ENCODE results near the gene RNF212B.
A peak's percentile ranks its signal among the peaks of the same experiment; 100 is the strongest.
"Not testable (repeated sequence)": the region's sequence is repeated elsewhere in the genome, so short reads cannot be mapped to it uniquely, and the experiment has no call there.

RNF212B gene

DNA sequence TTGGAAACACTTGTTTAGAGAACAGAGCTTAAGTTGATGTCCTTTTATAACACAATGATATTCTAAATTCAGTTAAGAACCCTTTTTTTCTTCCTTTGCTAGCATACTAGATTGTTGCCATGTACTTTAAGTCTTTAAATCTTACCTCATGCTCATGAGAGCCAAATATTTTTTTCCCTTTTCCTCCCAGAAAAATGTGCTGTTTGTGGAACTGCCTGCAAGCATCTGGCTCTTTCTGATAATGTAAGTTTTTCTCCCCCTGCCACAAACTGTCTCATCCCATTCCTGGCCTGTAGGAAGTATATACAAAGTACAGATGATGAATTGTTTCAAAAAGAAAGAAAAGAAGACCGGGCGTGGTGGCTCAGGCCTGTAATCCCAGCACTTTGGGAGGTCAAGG, 5.3 kb downstream of the RNF212B start:
- no peak for DNase-seq (ENCODE audit: low read depth in 3 of 3)

GRCh38 chr14:23245282-23245681, 7.5 kb downstream of the RNF212B start:
- no peak for DNase-seq (ENCODE audit: low read depth in 3 of 3)

DNA sequence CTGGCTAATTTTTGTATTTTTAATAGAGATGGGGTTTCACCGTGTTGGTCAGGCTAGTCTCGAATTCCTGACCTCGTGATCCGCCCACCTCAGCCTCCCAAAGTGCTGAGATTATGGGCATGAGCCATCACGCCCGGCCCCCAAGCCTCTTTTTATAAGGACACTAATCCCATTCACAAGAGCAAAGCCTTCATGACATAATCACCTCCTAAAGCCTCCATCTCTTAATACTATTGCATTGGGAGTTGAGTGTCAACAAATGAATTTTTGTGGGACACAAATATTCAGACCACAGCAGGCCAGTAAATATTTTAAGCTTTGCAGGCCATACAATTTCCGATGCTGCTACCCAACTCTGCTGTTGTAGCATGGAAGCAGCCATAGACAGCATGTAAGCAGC, 10.9 kb downstream of the RNF212B start:
- no peak for DNase-seq (ENCODE audit: low read depth in 3 of 3)

DNA sequence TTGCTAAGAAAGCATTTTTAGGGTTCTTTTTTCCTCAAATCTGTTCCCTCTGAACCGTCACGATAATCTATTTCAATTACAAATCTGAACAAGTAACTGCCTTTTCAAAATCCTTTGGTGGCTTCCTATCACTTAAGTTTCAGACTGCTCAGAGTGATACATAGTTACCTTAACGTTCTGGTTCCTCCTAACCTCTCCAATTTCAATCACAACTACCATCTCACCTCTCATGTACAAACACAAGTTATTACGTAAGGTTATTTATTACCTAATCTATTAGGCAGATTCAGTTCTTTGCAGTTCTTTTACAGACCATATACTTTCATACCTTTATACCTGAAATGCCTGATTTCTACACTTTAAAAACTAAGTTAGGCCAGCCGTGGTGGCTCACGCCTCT, 12.1 kb downstream of the RNF212B start:
- DNase-seq (ENCODE audit: low read depth in 3 of 3), result no peak

- DNase-seq (ENCODE audit: low read depth in 3 of 3), result no peak
Observed at GRCh38 chr14:23252006-23252405, 14.3 kb downstream of the RNF212B start.

DNA sequence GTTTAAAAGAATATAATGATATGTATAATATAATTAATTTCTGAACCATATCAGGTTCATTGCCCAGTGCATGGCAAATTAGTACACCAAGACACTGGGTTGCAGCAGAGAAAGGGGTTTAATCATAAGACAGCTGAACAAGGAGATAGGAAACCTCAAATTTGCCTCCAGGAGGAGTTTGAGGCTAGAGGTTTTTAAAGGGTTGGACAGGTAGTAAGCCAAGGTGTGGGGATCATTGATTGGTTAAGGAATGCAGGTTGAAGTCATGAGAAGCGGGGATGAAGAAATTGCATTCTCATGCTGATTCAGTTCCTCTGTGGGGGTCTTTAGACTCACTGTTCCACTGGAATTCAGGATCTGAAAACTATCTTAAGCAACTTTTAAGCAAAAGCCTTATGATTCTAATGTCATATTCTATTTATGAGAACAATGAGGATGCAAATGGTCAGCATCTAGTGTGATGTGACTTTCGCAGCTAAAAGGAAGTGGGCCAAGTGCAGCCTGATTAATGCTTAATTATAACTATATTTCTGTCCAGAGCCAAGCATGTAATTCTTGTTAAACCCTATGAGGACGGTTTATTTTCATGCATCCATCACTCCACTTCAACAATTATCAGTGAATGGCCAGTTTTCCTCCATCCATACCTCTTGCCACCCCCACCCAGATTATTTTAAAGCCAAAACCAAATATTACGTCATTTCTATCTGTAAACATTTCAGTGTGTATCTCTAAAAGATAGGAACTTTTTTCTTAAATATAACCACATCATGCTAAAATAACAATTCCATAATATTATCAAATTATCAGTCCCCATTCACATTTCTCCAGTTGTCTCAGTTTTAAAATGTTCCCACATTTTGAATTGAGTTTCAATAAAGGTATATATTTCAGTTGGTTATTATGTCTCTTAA, 14.9 kb downstream of the RNF212B start:
- no peak for DNase-seq (ENCODE audit: low read depth in 3 of 3)

GRCh38 chr14:23258256-23258655, 20.5 kb downstream of the RNF212B start:
- no peak for DNase-seq (ENCODE audit: low read depth in 3 of 3)

- no peak for DNase-seq (ENCODE audit: low read depth in 3 of 3)
Observed at GRCh38 chr14:23259426-23259825, 21.7 kb downstream of the RNF212B start.

- not testable (repeated sequence) for DNase-seq (ENCODE audit: low read depth in 3 of 3)
Observed at GRCh38 chr14:23260849-23261248, 23.1 kb downstream of the RNF212B start.

DNA sequence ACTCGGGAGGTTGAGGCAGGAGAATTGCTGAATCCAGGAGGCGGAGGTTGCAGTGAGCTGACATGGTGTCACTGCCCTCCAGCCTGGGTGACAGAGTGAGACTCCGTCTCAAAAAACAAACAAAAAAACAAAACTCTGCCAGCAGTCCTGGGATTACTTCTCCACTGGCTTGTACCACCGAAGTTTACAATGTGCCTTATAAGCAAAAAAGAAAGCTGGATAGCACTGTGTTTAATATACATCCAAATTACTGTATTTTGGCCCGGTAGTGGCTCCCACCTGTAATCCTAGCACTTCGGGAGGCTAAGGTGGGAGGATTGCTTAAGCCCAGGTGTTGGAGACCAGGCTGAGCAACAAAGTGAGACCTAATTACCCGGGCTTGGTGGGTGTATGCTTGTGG, 31.5 kb downstream of the RNF212B start:
- no peak for DNase-seq (ENCODE audit: low read depth in 3 of 3)

GRCh38 chr14:23275412-23275811, 37.7 kb downstream of the RNF212B start:
- DNase-seq (ENCODE audit: low read depth in 3 of 3), result no peak

DNA sequence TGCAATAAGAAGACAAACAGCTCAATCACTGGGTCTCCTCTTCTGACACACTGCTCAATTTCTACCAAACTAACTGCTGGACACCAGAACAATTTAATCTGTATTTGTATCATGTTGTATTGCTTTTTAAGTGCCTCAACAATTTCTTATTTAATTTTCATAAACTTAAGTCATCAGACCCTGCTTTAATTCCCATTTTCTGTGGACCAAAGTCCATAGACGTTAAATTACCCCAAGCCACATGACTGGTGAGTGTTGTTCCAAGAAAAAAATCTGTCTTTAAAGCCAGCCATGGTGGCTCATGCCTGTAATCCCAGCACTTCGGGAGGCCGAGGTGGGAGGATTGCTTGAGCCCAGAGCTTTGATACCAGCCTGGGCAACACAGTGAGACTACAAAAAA, 39.5 kb downstream of the RNF212B start:
- no peak for DNase-seq (ENCODE audit: low read depth in 3 of 3)

GRCh38 chr14:23277928-23278327, 40.2 kb downstream of the RNF212B start:
- DNase-seq (ENCODE audit: low read depth in 3 of 3), result not testable (repeated sequence)

- DNase-seq (ENCODE audit: low read depth in 3 of 3), result no peak
Observed at GRCh38 chr14:23281247-23281646, 43.5 kb downstream of the RNF212B start.

DNA sequence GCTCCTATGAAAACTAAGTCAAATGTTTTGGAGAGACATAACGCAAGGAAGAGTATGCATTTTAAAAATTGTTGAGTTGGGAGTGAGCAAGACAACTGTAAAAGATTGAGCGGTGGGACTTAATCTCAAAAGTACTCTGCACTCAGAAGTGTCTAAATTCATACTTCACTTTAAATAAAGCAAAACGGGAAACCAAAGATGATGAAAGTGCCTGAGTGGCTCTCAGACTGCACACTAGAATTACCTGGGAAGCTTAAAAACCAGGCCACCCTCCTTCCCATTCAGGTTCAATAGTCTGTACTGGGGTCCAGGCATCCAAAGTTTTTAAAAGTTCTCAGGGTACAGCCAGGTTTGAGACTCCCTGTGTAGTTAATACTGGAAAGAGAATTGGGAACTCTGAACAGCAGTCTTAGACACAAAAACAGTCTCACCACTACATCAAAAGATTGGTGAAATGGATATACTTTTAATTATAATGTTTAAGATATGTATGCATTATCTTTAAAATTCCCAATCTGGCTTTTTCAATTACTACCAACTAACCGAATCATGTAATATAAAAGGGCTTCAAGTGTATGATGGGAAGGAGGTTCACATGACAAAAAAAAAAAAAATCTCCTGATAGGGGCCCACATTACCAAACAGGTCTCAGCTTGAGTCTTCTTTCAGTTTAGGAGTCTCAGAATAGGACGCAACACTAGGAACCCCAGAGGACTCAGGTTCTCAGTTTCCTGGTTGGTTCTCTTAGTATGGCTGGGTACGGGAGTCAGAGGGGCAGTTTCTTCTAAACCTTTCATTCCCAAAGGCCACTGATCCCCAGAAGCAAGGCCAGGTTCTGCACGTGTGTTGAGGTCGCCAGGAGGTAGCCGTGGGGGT, 47.2 kb downstream of the RNF212B start:
- no peak for DNase-seq (ENCODE audit: low read depth in 3 of 3)

DNA sequence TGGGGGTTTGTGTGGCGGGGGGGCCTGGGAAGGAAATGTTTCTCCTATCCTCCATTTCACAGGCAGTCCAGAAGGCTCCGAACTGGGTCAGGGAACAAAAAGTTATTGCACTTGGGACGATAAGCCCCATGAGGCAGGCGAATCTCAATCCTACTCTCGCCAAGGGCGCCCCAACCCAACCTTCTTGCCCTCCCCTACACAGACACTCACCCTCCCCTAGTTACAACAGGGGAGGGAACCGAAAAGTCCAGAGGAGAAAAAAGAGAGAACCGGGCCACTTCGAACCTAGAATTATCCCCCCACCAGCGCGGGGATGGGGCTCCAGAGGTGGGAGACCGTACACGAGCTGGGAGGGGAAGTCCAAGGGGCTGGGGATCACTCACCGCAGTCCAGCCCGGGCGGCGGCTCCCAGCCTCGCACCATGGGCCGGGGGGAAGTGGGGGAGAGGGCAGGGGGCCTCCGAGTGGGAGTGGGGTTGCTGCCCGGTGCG, 47.8 kb downstream of the RNF212B start:
- no peak for DNase-seq (ENCODE audit: low read depth in 3 of 3)

DNA sequence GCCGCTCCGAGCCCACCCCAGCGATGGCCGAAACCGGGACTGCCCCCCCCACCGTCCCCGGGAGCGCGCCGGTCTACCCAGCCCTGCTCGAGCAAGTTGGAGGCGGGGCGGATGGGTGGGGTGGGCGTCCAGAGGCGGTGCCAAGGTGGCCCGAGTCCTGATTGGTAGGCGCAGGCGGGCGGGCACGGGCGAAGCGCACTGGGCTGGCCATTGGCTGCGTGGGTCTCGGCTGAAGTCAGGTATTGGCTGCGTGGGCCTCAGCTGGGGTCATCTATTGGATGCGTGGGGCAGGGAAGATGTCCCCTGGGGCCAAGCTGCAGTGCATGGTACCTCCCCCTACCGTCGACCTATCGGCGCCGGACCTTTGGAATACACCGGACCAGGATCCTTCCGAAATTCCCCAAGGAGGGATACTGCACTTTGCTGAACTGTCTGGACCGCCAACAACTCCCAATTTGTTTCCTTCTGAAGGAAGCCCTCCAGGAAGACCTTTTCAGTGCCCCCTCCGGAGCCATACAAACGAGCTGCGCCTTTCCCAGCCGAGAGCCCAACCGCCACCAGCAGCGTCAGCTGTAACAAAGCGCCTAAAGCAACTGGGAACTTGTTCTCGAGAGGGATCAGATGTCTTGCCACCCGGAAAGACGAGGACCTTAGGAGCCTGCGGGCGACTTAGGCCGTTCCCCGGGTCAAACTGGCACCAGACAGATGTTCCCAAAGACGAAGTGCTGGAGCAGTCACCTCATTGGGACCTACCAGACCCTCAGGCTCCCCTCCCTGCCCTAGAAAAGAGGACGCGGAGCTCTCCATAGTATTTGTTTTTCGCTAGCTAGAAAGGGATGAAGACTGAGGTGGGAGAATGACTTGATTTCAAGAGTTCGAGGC, 48.5 kb downstream of the RNF212B start, which contains the start of gene HOMEZ:
Gene HOMEZ (minus strand): TSS at position 113 of the 882 bp plus-strand sequence. CDS start 180 bp downstream, outside the sequence.
- peak; percentile 96 to 98 (median 97) for DNase-seq (ENCODE audit: low read depth in 3 of 3)

DNA sequence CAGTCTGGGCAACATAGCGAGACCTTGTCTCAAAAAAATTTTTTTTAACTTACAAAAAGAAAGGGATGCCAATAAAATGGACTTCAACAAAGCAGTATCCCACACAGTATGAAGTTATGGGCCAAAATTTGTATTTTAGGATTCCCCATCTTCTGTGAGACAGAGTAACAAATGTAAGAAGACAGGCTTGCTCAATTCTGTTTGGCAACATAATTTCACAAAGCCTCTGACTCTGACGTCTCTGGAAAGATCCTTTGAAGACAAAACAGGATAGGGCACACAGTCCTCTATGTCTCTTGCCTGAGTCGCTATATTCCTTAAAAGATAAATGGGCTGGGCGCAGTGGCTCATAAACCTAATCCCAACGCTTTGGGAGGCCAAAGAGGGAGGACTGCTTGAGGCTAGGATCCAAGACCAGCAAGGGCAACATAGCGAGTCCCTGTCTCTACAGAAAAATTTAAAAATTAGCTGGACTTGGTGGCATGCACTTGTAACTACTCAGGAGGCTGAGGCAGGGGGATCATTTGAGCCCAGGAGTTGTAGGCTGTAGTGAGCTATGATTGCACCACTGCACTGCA, 49.3 kb downstream of the RNF212B start:
- DNase-seq (ENCODE audit: low read depth in 3 of 3), result no peak

DNA sequence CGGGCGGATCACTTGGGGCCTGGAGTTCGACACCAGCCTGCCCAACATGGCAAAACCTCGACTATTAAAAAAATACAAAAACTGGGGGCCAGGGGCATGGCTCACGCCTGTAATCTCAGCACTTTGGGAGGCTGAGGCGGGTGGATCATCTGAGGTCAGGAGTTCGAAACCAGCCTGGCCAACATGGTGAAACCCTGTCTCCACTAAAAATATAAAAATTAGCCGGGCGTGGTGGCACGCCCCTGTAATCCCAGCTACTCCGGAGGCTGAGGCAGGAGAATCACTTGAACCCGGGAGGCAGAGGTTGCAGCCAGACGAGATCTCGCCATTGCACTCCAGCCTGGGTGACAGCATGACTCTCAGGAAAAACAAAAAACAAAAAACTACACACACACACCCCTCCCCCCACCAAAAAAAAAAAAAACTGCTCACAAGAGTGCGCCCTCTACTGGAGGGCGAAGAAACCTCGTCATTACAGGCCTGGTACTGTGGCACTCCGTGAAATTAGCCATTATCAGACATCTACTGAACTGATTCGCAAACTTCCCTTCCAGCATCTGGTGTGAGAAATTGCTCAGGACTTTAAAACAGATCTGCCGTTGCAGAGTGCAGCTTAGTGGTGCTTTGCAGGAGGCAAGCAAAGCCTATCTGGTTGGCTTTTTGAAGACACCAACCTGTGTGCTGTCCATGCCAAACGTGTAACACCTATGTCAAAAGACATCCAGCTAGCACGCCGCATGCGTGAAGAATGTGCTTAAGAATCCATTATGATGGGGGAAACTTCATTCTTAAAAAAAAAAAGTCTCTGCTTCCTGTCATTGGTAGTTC, 57.2 kb downstream of the RNF212B start:
- peak in 1 of 3 donors; percentile 40 for DNase-seq (ENCODE audit: low read depth in 3 of 3)
